Osteocyte (in vitro differentiated cells): ENCODE data around the gene TRIM2. TPM values are rescaled to one million over a fixed set of nuclear protein-coding genes. Genes with fewer than 3 reads are reported as not detected.

Source experiments
- DNase-seq: peaks from one replicate; pipeline ENCODE4 v3.0.0; 2021; ENCODE audit warnings: mixed read lengths; ENCODE audit not compliant: unreplicated experiment; ENCODE audit errors: extremely low spot score
- H3K27ac Mint-ChIP-seq: one replicate; pipeline ENCODE4 v1.8.0; 2021; ENCODE audit warnings: mild to moderate bottlenecking, mixed read lengths; ENCODE audit not compliant: unreplicated experiment
- H3K27me3 Mint-ChIP-seq: one replicate; pipeline ENCODE4 v1.8.0; 2021; ENCODE audit warnings: mixed read lengths; ENCODE audit not compliant: unreplicated experiment
- H3K36me3 Mint-ChIP-seq: one replicate; pipeline ENCODE4 v1.8.0; 2021; ENCODE audit warnings: mixed read lengths; ENCODE audit not compliant: unreplicated experiment
- H3K4me1 Mint-ChIP-seq: one replicate; pipeline ENCODE4 v1.8.0; 2021; ENCODE audit warnings: mixed read lengths; ENCODE audit not compliant: unreplicated experiment
- H3K4me3 Mint-ChIP-seq: one replicate; pipeline ENCODE4 v1.8.0; 2021; ENCODE audit warnings: mild to moderate bottlenecking, moderate library complexity, mixed read lengths; ENCODE audit not compliant: unreplicated experiment
- H3K9me3 Mint-ChIP-seq: one replicate; pipeline ENCODE4 v1.8.0; 2021; ENCODE audit warnings: mixed read lengths; ENCODE audit not compliant: unreplicated experiment
- CTCF ChIP-seq: fragments of 200-600 bp; sonication (generic); IDR thresholded peaks from 2 replicates; pipeline ENCODE4 v1.5.0; 2021; ENCODE audit warnings: antibody characterized with exemption, mild to moderate bottlenecking, moderate library complexity
- long read RNA-seq: library from polyadenylated mRNA; unstranded; transcript quantifications from one replicate; pipeline ENCODE4 v2.0.0, GENCODE V29; 2021
- total RNA-seq: library from RNA; stranded (reverse); gene quantifications from 2 replicates; pipeline ENCODE4 v1.2.1, GENCODE V29; 2021

TRIM2 gene
- 34.0 and 36.0 TPM in 2 replicates for total RNA-seq
- long read RNA-seq, full-length matches to known transcripts: 5 of 46 reads
- long read RNA-seq, partial matches to known transcripts: 16 of 46 reads
- long read RNA-seq, other reads (novel, unspliced or antisense): 25 of 46 reads

GRCh38 chr4:153204247-153204671 is at the start of gene TRIM2:
Gene TRIM2 (plus strand): TSS chr4:153204443. CDS start chr4:153204531, 88 bp downstream.
- DNase-seq: no peak
- Mint-ChIP-seq H3K4me1 (peaks cover 19% of the 10 kb centered on the region), H3K36me3 (no peaks in the 10 kb centered on the region), H3K9me3 (no peaks in the 10 kb centered on the region), H3K27ac (peak within 1 kb of the TSS; percentile 76), H3K27me3 (no peaks in the 10 kb centered on the region), H3K4me3 (peak within 1 kb of the TSS; percentile 66)
- TF ChIP-seq CTCF: no peak

- Mint-ChIP-seq H3K9me3 (no peaks in the 10 kb centered on the region), H3K4me1 (peaks cover 49% of the 10 kb centered on the region), H3K27me3 (peaks cover 8% of the 10 kb centered on the region), H3K27ac (no peak overlapping the region), H3K4me3 (no peak overlapping the region), H3K36me3 (no peaks in the 10 kb centered on the region)
- DNase-seq: no peak
- no peak for TF ChIP-seq CTCF
Measured at GRCh38 chr4:153155686-153156085, 48.6 kb upstream of the TRIM2 start.

GRCh38 chr4:153156263-153156662 is 48.0 kb upstream of the TRIM2 start:
- H3K36me3 Mint-ChIP-seq: no peaks in the 10 kb centered on the region
- no peak for TF ChIP-seq CTCF
- H3K27me3 Mint-ChIP-seq: peaks cover 8% of the 10 kb centered on the region
- H3K9me3 Mint-ChIP-seq: no peaks in the 10 kb centered on the region
- no peak for DNase-seq
- H3K4me3 Mint-ChIP-seq: no peak overlapping the region
- peaks cover 49% of the 10 kb centered on the region for H3K4me1 Mint-ChIP-seq
- no peak overlapping the region for H3K27ac Mint-ChIP-seq

- H3K4me1 Mint-ChIP-seq: peaks cover 47% of the 10 kb centered on the region
- no peaks in the 10 kb centered on the region for H3K36me3 Mint-ChIP-seq
- no peaks in the 10 kb centered on the region for H3K9me3 Mint-ChIP-seq
- DNase-seq: no peak
- no peak overlapping the region for H3K27ac Mint-ChIP-seq
- H3K4me3 Mint-ChIP-seq: no peak overlapping the region
- H3K27me3 Mint-ChIP-seq: peaks cover 8% of the 10 kb centered on the region
- no peak for TF ChIP-seq CTCF
Measured at GRCh38 chr4:153156721-153157120, 47.5 kb upstream of the TRIM2 start.

- H3K4me1 Mint-ChIP-seq: peaks cover 28% of the 10 kb centered on the region
- no peak for TF ChIP-seq CTCF
- H3K36me3 Mint-ChIP-seq: no peaks in the 10 kb centered on the region
- no peak for DNase-seq
- peaks cover 8% of the 10 kb centered on the region for H3K27me3 Mint-ChIP-seq
- H3K9me3 Mint-ChIP-seq: no peaks in the 10 kb centered on the region
- no peak overlapping the region for H3K4me3 Mint-ChIP-seq
- no peak overlapping the region for H3K27ac Mint-ChIP-seq
Measured at GRCh38 chr4:153159016-153159415, 45.2 kb upstream of the TRIM2 start.
